ENCODE data around the gene ME3. TPM values are rescaled to one million over a fixed set of nuclear protein-coding genes. Genes with fewer than 3 reads are reported as not detected.

The ME3 gene
- total RNA-seq, 1 experiment from 2014 or later, result 1.8 TPM

DNA sequence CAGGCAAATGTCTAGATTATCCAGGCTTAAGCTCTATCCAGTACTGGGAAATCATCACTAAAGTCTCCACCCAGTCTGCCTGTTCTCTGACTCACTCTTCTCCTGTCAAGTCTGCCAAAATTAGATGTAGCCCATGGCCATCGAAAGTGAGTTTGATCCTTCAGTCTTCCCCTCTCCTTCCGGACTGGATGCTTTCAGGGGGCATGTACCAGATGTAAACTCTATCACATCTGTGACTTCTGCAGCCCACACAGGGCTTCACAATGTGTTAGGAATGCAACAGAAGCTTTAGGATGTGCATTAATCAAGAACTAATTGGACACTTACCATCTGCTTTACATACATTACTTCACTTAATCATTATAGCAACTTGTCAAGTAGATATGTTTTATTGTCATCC is 12.3 kb downstream of the ME3 start:
- no peak for ATAC-seq
- Mint-ChIP-seq H3K9me3 (peaks cover 6% of the 10 kb centered on the region), H3K4me3 (no peak overlapping the region), H3K4me1 (no peaks in the 10 kb centered on the region; the same call in 1 of the 2 replicates), H3K27ac (no peak overlapping the region), H3K36me3 (no peaks in the 10 kb centered on the region), H3K27me3 (ENCODE audit: low read depth) (no peaks in the 10 kb centered on the region)
- POLR2A ChIA-PET, result no interaction called here
- DNase-seq (ENCODE audit: low spot score), result no peak
- CTCF ChIA-PET, result interaction anchor here (1.1 to 2.1 kb wide), 2 partner anchors 52 to 88 kb away, joined by 4 to 6 read pairs; no protein-coding TSS in a partner anchor
- TF ChIP-seq, protein P1, sequence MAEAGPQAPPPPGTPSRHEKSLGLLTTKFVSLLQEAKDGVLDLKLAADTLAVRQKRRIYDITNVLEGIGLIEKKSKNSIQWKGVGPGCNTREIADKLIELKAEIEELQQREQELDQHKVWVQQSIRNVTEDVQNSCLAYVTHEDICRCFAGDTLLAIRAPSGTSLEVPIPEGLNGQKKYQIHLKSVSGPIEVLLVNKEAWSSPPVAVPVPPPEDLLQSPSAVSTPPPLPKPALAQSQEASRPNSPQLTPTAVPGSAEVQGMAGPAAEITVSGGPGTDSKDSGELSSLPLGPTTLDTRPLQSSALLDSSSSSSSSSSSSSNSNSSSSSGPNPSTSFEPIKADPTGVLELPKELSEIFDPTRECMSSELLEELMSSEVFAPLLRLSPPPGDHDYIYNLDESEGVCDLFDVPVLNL (CRISPR knock-in tag; IDR thresholded peaks at IDR 0.05; ENCODE audit: borderline replicate concordance, low read depth), result no peak
- no peak for TF ChIP-seq ZNF121 (CRISPR knock-in tag; IDR thresholded peaks at IDR 0.05)
- TF ChIP-seq OVOL2 (CRISPR knock-in tag; IDR thresholded peaks at IDR 0.05; ENCODE audit: borderline replicate concordance), result no peak
- no peak for TF ChIP-seq ZNF396 (CRISPR knock-in tag; IDR thresholded peaks at IDR 0.05; ENCODE audit: borderline replicate concordance)
- no peak for TF ChIP-seq MAX (CRISPR knock-in tag; IDR thresholded peaks at IDR 0.05)
- no peak for TF ChIP-seq TEAD1 (CRISPR knock-in tag; IDR thresholded peaks at IDR 0.05)
- TF ChIP-seq PRDM15 (CRISPR knock-in tag; IDR thresholded peaks at IDR 0.05), result no peak
- no peak for TF ChIP-seq ZNF219 (CRISPR knock-in tag; IDR thresholded peaks at IDR 0.05; ENCODE audit: borderline replicate concordance)
- no peak for TF ChIP-seq MLX (CRISPR knock-in tag; IDR thresholded peaks at IDR 0.05)
- TF ChIP-seq AFF4 (CRISPR knock-in tag; IDR thresholded peaks at IDR 0.05; ENCODE audit: borderline replicate concordance), result no peak
- TF ChIP-seq PRRX2 (CRISPR knock-in tag; IDR thresholded peaks at IDR 0.05), result no peak
- no peak for TF ChIP-seq ZNF281 (CRISPR knock-in tag; IDR thresholded peaks at IDR 0.05)
- TF ChIP-seq JUN (CRISPR knock-in tag; IDR thresholded peaks at IDR 0.05), result no peak
- no peak for TF ChIP-seq ARID4B (CRISPR knock-in tag; IDR thresholded peaks at IDR 0.05; ENCODE audit: borderline replicate concordance)
- TF ChIP-seq FOXP1 (CRISPR knock-in tag; IDR thresholded peaks at IDR 0.05; ENCODE audit: borderline replicate concordance), result no peak
- TF ChIP-seq SMAD4 (CRISPR knock-in tag; IDR thresholded peaks at IDR 0.05), result no peak
- TF ChIP-seq, protein P2, sequence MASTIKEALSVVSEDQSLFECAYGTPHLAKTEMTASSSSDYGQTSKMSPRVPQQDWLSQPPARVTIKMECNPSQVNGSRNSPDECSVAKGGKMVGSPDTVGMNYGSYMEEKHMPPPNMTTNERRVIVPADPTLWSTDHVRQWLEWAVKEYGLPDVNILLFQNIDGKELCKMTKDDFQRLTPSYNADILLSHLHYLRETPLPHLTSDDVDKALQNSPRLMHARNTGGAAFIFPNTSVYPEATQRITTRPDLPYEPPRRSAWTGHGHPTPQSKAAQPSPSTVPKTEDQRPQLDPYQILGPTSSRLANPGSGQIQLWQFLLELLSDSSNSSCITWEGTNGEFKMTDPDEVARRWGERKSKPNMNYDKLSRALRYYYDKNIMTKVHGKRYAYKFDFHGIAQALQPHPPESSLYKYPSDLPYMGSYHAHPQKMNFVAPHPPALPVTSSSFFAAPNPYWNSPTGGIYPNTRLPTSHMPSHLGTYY (CRISPR knock-in tag; IDR thresholded peaks at IDR 0.05), result no peak
